HepG2 (cell line): ENCODE data around the gene TIAM1. TPM values are rescaled to one million over a fixed set of nuclear protein-coding genes. Genes with fewer than 3 reads are reported as not detected.

Experiments used
- CHD2 ChIP-seq: IDR thresholded peaks from 2 replicates; pipeline ENCODE4 v1.6.1; 2011; ENCODE audit warnings: low read depth, low read length, improper control_type of control experiment
- HCFC1 ChIP-seq: fragments of 150-350 bp; IDR thresholded peaks from 2 replicates; pipeline ENCODE4 v1.6.1; 2014; ENCODE audit warnings: low read depth, low read length
- MAF1 ChIP-seq: sonication (generic); formaldehyde crosslinking; IDR thresholded peaks from 2 replicates; pipeline ENCODE4 v1.5.0; 2020; ENCODE audit warnings: missing genetic modification reagents, borderline replicate concordance
- MYNN ChIP-seq: sonication (generic); formaldehyde crosslinking; IDR thresholded peaks from 2 replicates; pipeline ENCODE4 v1.4.0; 2020; ENCODE audit warnings: mild to moderate bottlenecking, low read depth, missing genetic modification reagents
- STAG1 ChIP-seq: sonication (generic); formaldehyde crosslinking; IDR thresholded peaks from 2 replicates; pipeline ENCODE4 v1.4.0; 2020; ENCODE audit warnings: missing genetic modification reagents
- THYN1 ChIP-seq: sonication (generic); formaldehyde crosslinking; IDR thresholded peaks from 2 replicates; pipeline ENCODE4 v1.8.1; 2023; ENCODE audit warnings: low read depth, mild to moderate bottlenecking, moderate library complexity, missing genetic modification reagents, borderline replicate concordance
- ZFP62 ChIP-seq: sonication (generic); formaldehyde crosslinking; IDR thresholded peaks from 2 replicates; pipeline ENCODE4 v1.4.0; 2020; ENCODE audit warnings: missing genetic modification reagents
- ZNF326 ChIP-seq: sonication (generic); formaldehyde crosslinking; IDR thresholded peaks from 2 replicates; pipeline ENCODE4 v1.4.0; 2020; ENCODE audit warnings: missing genetic modification reagents, borderline replicate concordance
- polyA plus RNA-seq, 8 experiments: library from polyadenylated mRNA; depleted of rRNA in 3 of 8; stranded (reverse) in 7 of 8; unstranded in 1 of 8; fragments of >200 nt; fragmentation: Illumina TruSeq in 4 of 8; extraction: Trizol in 4 of 8; gene quantifications; 2 replicates each; pipeline versions ENCODE4 v1.2.1 to v1.2.3, GENCODE V29; 2011 to 2016; ENCODE audit warnings: low read depth in 4 of 8, missing spikeins in 1 of 8, mixed read lengths in 1 of 8; ENCODE audit not compliant: insufficient read depth in 1 of 8
- total RNA-seq, 5 experiments: library from RNA; depleted of rRNA; stranded (reverse); fragments of >200 nt; fragmentation: Illumina TruSeq; extraction: Trizol; gene quantifications; 2 replicates each; pipeline ENCODE4 v1.2.3, GENCODE V29; 2016; ENCODE audit warnings: low read depth in 1 of 5
- TF ChIP-seq, protein P1 (sequence below): sonication (generic); formaldehyde crosslinking; IDR thresholded peaks from 2 replicates; pipeline ENCODE4 v1.4.0; 2020; ENCODE audit warnings: missing genetic modification reagents
- TF ChIP-seq, protein P2 (sequence below): IDR thresholded peaks from 2 replicates; pipeline ENCODE4 v1.6.1; 2016; ENCODE audit warnings: low read depth
- TF ChIP-seq, protein P3 (sequence below): sonication (generic); formaldehyde crosslinking; IDR thresholded peaks from 2 replicates; pipeline ENCODE4 v1.9.0; 2021; ENCODE audit warnings: missing genetic modification reagents, mild to moderate bottlenecking, borderline replicate concordance
- TF ChIP-seq, protein P4 (sequence below): sonication (generic); formaldehyde crosslinking; IDR thresholded peaks from 2 replicates; pipeline ENCODE4 v1.4.0; 2020; ENCODE audit warnings: missing genetic modification reagents

The TIAM1 gene
- total and polyA plus RNA-seq, 2 of the 13 experiments (the other 11 are each of a cell fraction or from before 2014, with no cell fraction given) = 0.13 to 0.24 TPM

DNA sequence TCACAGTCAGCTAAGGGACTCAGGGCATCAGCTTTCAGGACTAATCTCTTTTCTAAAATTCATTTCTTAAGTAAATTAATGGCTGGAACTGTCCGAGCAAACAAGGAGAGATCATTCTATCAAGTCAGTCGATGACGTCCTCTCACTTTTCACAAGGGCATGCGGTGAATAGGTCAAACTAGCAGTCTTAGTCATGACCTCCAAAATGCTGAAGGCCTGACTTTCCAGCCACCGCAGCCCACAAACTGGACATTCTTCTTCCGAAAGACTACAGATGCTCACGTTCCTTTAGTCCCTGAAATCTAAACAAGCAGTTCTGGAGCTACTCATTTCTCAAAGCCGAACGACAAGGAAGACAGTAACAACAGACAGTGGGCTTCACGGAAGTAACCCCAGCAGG, 127.9 kb downstream of the TIAM1 start (continued):
- TF ChIP-seq, protein P1, sequence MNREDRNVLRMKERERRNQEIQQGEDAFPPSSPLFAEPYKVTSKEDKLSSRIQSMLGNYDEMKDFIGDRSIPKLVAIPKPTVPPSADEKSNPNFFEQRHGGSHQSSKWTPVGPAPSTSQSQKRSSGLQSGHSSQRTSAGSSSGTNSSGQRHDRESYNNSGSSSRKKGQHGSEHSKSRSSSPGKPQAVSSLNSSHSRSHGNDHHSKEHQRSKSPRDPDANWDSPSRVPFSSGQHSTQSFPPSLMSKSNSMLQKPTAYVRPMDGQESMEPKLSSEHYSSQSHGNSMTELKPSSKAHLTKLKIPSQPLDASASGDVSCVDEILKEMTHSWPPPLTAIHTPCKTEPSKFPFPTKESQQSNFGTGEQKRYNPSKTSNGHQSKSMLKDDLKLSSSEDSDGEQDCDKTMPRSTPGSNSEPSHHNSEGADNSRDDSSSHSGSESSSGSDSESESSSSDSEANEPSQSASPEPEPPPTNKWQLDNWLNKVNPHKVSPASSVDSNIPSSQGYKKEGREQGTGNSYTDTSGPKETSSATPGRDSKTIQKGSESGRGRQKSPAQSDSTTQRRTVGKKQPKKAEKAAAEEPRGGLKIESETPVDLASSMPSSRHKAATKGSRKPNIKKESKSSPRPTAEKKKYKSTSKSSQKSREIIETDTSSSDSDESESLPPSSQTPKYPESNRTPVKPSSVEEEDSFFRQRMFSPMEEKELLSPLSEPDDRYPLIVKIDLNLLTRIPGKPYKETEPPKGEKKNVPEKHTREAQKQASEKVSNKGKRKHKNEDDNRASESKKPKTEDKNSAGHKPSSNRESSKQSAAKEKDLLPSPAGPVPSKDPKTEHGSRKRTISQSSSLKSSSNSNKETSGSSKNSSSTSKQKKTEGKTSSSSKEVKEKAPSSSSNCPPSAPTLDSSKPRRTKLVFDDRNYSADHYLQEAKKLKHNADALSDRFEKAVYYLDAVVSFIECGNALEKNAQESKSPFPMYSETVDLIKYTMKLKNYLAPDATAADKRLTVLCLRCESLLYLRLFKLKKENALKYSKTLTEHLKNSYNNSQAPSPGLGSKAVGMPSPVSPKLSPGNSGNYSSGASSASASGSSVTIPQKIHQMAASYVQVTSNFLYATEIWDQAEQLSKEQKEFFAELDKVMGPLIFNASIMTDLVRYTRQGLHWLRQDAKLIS = no peak
- TF ChIP-seq THYN1 (CRISPR knock-in tag) (no peak), MYNN (CRISPR knock-in tag) (no peak), MAF1 (CRISPR knock-in tag) (no peak), CHD2 (no peak), STAG1 (CRISPR knock-in tag) (no peak), HCFC1 (no peak), ZNF326 (no peak), ZFP62 (no peak)
- TF ChIP-seq, protein P2, sequence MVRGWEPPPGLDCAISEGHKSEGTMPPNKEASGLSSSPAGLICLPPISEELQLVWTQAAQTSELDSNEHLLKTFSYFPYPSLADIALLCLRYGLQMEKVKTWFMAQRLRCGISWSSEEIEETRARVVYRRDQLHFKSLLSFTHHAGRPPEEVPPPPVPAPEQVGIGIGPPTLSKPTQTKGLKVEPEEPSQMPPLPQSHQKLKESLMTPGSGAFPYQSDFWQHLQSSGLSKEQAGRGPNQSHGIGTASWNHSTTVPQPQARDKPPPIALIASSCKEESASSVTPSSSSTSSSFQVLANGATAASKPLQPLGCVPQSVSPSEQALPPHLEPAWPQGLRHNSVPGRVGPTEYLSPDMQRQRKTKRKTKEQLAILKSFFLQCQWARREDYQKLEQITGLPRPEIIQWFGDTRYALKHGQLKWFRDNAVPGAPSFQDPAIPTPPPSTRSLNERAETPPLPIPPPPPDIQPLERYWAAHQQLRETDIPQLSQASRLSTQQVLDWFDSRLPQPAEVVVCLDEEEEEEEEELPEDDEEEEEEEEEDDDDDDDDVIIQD (CRISPR knock-in tag) = no peak
- TF ChIP-seq, protein P3, sequence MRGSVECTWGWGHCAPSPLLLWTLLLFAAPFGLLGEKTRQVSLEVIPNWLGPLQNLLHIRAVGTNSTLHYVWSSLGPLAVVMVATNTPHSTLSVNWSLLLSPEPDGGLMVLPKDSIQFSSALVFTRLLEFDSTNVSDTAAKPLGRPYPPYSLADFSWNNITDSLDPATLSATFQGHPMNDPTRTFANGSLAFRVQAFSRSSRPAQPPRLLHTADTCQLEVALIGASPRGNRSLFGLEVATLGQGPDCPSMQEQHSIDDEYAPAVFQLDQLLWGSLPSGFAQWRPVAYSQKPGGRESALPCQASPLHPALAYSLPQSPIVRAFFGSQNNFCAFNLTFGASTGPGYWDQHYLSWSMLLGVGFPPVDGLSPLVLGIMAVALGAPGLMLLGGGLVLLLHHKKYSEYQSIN (CRISPR knock-in tag) = no peak
- TF ChIP-seq, protein P4, sequence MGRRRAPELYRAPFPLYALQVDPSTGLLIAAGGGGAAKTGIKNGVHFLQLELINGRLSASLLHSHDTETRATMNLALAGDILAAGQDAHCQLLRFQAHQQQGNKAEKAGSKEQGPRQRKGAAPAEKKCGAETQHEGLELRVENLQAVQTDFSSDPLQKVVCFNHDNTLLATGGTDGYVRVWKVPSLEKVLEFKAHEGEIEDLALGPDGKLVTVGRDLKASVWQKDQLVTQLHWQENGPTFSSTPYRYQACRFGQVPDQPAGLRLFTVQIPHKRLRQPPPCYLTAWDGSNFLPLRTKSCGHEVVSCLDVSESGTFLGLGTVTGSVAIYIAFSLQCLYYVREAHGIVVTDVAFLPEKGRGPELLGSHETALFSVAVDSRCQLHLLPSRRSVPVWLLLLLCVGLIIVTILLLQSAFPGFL (CRISPR knock-in tag) = no peak
